Activated CD4-positive, alpha-beta T cell treated with anti-CD3 and anti-CD28 coated beads, Interleukin-2, amount 50 U/mL, for 48 hours (primary cell): ENCODE data around the gene SERPINA5.
"Not testable (repeated sequence)": the region's sequence is repeated elsewhere in the genome, so short reads cannot be mapped to it uniquely, and the experiment has no call there.

Experiments
- DNase-seq, 2 experiments: peaks; one replicate each; pipeline ENCODE4 v3.0.0-alpha.2; 2020

SERPINA5 gene

DNA sequence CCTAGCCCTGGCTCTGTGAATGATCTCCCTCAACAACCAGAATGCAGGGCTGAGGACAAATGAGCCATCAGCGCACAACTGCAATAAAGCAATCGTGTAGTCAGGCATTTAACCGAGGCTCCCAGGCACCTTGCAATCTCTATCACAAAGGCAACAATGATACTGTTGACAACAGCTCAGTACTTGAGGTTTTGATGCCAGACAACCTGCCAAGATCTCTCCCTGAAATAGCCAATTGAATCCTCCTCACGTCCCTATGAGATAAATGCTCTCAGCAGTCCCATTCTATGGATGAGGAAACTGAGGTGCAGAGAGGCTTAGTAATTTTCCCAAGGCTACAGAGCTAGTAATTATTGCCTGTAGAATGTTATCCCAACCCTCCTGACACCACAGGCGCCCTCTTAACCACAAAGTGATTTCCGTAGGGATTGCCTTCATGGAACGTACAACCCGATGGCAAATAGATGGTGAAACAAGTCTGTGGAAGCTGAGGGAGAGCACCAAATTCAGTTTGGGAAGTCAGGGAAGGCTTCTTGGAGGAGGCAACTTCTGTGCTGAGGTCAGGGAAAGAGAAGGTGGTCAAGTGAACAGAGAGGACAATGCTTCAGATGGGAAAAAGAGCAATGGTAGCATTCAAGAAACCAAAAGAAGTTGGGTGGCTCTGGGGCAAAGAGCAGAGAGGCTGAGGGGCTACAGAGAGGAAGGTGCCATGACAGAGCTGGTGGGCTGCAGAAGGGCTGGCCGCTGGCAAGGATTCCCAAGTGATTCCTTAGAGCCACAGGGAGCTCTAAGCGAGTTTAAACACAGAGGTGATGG is 43.5 kb downstream of the SERPINA5 start:
- DNase-seq, result no peak

DNA sequence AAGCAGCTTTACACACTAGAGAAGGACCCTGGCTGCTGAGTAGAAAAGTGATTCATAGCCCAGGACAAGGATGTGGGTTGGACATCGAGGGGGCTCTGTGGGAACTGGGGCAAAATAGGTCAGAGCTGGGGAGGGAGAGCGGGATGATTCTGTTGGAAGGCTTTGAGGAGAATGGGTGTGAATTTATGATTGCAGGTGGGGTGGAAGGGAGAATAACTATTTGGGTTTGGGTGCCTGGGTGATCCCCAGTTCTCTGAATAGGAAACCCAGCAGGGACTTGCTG is 44.1 kb downstream of the SERPINA5 start:
- no peak for DNase-seq

DNA sequence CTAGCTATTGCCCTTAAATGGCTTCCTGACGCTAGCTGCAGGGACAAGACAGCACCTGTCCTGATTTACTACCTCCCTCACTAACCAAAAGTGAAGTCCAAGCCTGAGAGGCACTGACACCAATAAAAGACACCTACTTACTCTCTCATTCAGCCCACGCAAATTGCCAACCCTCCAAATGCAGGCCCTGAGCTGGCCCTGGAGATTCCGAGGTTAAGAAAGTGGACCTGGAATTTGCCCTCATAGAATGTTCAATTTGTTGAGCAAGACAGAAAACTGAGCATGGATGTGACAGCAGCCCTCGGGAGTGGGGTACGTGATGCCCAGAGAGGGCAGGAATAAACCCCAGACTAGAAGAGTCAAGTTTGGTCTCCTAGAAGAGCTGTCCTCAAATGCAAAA is 47.4 kb downstream of the SERPINA5 start:
- DNase-seq, result no peak

DNA sequence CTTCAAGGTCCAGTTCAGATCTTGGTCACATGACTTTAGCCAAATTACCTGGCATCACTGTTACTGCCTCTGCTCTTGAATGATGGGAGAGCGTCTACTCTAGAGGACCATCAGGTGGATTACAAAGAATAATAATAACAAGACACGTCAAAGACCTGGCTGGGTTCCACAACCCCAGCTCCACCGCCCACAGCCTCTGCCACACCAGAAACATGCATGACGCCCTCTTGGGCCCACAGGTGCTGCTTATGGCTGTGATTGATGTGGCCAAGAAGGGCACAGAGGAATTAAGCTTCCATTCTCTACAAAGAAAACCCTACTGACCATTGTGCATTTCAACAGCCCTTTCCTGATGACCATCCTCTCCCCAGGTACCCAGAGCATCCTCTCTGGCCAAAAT is 49.2 kb downstream of the SERPINA5 start:
- DNase-seq, result no peak

DNA sequence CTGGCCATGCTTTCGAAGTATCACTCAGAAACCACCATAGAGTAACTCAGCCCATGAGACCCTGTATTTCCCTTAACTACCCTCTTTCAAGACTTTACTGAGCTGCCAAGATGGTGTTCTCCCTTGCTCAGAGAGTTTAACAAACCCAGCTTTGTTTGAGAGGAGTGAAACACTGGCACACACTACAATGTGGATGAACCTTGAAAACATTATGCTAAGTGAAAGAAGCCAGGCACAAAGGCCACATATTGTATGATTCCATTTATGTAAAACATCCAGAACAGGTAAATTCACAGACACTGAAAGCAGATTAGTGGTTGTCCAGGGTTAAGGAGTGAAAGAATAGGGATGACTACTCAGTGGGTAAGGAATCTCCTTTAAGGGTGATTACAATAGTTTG is 49.8 kb downstream of the SERPINA5 start:
- no peak for DNase-seq

DNA sequence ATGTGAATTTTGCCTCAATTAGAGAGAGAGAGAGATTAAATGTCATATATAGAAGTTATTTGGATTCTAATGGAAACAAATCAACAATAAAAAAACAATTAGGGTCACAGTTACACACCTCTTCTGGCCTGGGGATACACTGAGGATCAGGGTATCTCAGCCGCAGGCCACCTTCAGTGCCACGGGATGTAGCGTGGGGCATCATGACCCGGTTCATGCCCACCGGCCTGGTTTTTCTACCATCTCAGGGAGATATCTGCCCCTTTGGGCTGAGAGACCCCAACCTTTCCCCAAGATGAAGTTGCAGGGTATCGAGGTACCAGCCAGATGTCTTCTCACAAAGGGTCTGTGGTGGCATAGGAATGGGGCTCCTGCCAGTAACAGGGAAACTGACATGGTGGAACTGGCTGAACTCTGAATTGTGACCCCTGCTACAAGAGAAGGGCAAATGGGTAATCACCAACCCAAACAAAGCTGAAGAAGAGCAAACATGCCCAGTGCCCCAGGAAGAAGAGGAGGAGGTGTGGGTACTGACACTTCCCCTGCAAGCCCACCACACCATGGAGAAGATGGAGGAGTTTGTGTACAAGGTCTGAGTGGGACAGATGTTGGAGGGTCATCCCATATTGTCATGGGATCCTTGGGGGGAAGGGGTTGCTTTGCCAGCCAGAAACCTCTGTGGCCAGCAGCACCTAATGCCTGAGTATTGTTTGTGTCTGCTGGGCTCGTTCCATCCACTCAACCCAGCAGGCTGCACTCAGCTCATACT is 50.5 kb downstream of the SERPINA5 start:
- no peak for DNase-seq

DNA sequence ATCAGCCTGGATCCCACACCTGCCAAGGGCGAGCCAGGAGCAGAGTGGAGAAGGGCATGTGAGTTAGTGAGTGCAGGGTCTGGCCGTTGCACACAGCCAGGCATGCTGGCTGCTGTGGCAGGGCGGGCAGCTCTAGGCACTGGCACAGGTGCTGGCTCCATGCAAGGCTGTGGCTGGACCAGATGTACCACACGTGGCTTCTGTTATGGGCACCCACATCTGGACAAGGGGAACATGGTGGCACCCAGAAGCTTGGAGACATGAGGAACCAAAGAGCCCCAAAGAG is 51.0 kb downstream of the SERPINA5 start:
- no peak for DNase-seq

DNA sequence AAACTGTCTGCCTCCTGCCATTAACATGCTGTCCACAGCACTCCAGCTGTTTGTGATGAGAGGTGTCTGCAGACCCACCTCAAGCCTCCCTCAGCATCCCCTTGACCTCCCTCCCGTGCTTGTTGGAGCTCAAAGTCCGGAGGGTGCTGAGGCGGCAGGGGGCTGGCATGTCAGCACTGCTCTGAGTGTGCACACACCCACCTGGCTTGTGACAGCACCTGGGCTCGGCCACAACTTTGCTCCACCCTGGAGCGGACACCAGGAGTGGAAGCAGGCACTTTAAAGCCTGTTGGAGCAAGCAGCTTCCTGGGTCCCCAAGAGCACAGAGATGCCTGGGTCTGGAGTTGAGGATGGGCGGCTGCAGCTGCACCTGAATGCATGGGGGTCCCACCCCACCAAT is 51.9 kb downstream of the SERPINA5 start:
- no peak for DNase-seq

DNA sequence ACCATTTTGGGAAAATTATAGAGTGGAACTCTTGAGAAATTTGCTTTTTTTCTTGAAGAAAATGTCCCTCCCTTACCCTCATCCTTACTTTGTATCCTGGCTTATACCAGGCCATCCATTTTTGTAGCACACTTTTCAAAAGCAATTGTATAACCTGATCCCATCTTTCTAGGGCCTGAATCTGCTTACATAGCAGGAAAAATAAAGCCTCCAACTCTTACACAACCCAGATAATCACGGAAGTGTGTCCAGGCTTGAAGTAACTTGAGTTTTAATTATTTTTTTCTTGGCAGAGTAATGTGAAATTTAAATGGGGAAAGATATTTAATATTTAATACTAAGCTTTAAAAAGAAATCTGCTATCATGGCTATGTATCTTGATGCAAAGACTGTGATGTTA is 53.9 kb downstream of the SERPINA5 start:
- no peak for DNase-seq

DNA sequence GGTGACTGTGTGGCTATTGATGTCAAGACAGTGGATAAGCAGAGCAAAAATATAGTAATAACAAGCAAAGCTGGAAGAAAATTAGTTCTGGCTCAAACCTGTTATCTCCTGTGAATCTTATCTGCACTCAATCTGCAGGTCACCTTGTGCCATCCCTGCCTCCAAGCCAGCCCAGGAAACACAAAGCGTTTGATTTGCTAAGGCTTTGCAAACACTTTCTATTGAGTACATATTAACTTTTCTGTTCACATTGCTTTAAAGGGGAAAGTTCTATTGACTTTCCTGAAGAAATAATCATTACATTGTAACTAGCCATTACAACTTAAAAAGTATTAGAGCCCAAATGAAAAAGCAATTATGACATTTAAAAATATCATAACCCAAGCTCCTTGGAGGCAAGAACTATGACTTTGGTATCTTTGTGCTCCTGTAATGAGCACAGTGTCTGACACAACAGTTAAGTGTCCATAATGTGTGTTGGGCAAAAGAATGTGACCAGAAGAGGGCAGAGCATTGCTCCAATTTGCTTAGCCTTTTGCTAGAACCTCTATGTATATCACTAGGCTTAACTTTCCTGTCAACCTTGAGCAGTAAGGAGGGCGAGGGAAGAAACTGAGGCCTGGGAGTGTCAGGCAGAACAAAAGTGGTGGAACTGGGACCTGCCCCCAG is 55.7 kb downstream of the SERPINA5 start:
- no peak for DNase-seq

DNA sequence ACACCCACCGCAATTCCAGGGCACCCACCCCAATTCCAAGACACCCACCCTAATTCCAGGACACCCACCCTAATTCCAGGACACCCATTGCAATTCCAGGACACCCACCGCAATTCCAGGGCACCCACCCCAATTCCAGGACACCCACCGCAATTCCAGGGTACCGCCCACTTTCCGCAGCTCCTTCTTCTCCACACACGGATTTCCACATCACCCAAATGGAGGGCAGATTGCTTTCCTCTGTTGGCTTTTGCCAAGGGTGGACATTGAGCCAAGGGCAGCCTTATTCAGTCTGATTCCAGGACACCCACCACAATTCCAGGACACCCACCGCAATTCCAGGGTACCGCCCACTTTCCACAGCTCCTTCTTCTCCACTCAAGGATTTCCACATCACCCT is 56.6 kb downstream of the SERPINA5 start:
- DNase-seq, result not testable (repeated sequence)

DNA sequence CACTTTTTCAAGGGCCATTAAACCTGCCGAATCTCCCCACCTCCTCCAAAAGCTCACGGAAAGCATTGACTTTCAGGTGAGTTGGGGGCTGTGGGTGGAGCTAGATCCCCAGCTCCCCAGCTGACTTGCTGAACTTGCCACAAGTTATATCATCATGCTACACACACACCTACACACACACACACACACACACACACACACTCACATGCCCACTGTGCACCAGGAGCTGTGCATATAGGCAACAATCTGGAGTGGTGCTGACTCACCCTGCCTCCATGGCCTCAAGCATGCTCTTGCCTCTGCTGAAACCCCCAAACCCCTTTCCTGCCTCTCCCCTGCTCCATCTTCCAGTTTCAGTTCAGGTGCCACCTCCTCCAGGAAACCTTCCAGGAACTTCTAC is 57.1 kb downstream of the SERPINA5 start:
- DNase-seq, result no peak

DNA sequence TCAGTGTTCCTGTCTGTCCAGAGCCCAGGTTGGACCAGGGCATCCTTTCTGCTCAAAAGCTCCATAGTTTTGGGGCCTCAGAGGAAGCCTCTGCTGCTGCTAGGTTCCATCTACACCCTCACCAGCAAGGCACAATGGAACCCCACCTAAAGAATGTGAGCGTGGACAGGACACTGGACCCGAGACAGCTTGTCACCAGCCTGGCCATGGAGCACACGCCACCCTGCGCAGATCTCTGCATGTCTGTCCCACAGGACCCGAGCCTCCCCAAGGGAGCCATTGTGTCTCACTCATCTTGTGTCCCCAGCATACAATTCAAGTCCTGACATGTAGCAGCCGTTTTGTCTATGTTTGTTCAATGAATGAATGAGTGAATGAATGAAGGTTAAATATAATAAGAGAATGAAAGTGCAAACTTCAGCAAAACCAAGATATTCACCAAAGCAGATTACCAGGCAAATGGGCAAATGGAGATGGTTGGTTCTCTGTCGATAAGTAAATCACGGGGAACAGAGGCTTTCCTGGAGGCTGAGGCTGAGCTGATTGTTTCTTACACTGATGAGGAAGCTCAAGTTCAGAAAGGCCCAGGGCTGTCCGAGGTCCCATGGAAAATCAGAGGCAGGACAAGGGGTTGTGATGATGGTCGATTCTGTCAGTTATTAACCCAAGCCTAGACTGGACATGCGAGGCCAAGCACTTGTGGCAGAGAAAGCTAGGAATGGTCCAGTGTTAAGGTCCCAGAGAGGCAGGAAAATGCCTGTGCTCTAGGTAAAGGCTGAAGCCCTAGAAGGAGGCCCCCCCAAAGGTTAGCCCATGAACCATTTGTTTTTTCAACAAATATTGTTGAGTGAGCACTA is 58.0 kb downstream of the SERPINA5 start:
- no peak for DNase-seq

DNA sequence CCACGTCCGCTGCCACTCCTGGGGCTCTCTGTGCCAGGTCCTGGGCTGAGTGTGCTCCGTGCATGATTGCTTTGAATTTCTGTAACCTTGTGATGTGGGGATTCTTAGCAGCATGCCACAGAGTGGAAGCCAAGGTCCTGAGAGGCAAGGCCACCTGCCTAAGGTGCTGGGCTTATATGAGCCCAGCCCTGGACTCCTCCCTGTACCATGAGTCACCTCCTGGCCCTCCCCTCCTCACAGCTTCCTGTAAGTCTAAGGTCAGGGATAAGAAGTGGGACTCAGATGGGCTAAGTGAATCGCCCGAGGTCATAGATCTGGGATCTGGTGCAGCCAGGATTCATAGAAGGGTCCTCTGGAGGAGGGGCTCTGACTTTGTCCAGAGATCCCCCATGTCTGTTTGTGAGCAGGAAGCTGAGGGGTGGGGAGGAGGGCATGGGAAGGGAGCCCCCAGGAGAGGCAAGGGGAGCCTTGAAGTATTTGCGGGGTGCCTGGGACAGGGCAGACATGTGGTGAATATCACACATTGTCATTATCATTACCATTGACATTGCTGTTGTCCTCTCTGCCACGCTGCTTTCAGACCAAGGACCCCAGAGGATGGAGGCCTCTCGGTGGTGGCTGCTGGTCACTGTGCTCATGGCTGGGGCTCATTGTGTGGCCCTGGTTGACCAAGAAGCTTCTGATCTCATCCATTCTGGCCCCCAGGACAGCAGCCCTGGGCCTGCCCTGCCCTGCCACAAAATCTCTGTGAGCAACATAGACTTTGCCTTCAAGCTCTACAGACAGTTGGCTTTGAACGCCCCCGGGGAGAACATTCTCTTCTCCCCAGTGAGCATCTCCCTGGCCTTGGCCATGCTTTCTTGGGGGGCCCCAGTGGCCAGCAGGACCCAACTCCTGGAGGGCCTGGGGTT is 59.8 kb downstream of the SERPINA5 start:
- DNase-seq, result no peak

DNA sequence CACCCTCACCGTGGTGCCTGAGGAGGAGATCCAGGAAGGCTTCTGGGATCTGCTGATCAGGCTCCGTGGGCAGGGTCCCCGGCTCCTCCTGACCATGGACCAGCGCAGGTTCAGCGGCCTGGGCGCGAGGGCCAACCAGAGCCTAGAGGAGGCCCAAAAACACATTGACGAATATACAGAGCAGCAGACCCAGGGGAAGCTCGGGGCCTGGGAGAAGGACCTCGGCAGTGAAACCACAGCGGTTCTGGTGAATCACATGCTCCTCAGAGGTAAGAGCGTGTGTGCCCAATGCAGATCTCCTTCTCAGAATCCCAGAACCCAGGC is 60.4 kb downstream of the SERPINA5 start:
- DNase-seq, result no peak
